NAMALWA (cell line): Measurements from ENCODE around the gene ARFGAP2.
"Not testable (repeated sequence)": the region's sequence is repeated elsewhere in the genome, so short reads cannot be mapped to it uniquely, and the experiment has no call there.

Experiments used
- DNase-seq: peaks from one replicate; pipeline ENCODE4 v3.0.0-alpha.2; 2015; ENCODE audit warnings: low spot score

Gene ARFGAP2

DNA sequence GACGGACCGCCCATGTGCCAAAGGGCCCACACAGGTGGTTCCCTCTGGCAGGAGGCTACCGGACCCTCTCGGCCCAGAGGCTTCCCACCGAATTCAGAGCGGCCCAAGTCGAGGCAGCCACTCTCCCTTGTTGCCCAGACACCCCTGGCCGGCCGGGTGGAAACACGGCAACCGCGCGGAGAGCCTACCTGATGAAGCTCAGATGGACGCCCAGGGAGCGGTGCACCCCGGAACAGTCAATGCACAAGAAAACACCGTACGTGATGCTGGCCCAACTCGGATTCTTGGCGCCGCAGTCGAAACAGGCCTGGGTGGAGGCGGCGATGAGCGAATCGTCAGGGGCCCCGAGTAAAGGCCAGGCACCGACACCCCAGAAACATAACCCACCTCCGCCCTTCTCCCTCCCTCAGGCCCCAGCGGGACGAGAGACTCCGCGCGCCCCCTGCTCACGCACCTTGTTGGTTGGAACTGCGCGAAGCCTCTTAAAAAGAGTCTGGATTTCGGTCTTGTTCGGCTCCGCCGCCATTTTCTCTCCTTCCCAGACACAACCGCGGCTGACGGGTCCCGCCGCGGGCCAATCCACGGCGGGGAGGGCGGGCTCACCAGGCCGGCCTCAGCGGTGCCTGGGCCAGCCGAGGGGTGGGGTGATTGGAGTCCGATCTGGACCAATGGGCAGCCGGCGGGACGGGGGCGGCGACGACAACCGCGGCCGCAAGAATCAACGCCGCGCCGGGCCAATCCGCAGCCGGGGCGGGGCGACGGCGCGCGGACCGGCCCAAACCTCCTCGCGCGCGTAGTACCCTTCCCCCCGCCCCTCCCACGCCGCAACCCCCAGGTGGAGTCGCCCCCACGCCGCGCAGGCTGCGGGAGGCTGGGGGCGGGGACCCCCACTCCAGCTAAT lies at the start of gene ARFGAP2:
Gene ARFGAP2 (minus strand): TSS at position 552 of the 901 bp plus-strand sequence. CDS start 26 bp downstream, at position 526.
- DNase-seq = peak; percentile 95

- DNase-seq = no peak
Measured at GRCh38 chr11:47225552-47226400, 49.1 kb upstream of the ARFGAP2 start.

- no peak for DNase-seq
Measured at GRCh38 chr11:47222696-47223095, 46.0 kb upstream of the ARFGAP2 start.

GRCh38 chr11:47220401-47220821 lies 43.7 kb upstream of the ARFGAP2 start:
- DNase-seq = no peak

GRCh38 chr11:47216121-47216798 lies 39.6 kb upstream of the ARFGAP2 start:
- DNase-seq = peak; percentile 69

- DNase-seq = peak; percentile 51
Measured at GRCh38 chr11:47215366-47215910, 38.8 kb upstream of the ARFGAP2 start.

DNA sequence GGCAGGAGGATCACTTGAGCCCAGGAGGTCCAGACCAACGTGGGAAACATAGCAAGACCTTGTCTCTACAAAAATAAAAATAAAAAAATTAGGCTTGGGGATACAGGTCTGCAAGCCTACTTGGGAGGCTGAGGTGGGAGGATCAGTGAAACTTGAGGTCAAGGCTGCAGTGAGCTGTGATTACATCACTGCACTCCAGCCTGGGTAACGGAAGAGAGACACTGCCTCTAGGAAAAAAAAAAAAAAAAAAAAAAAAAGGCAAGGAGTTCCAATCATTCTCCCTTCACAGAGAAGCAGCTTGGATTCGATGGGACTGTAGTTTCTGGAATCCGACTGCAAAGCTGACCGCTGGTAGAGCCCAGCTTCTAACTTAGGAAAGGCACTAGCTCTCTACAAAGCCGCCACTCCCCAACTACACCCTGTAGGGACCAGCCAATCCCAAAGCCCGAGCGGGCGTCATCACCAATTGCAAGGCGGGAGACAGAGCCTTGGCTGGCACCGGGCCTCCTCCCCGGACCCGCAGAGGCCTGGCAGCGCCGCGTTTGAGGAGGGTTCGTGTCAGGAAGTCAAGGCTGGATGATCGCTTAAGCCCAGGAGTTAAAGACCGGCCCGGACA lies 37.4 kb upstream of the ARFGAP2 start:
- peak; percentile 92 for DNase-seq

DNA sequence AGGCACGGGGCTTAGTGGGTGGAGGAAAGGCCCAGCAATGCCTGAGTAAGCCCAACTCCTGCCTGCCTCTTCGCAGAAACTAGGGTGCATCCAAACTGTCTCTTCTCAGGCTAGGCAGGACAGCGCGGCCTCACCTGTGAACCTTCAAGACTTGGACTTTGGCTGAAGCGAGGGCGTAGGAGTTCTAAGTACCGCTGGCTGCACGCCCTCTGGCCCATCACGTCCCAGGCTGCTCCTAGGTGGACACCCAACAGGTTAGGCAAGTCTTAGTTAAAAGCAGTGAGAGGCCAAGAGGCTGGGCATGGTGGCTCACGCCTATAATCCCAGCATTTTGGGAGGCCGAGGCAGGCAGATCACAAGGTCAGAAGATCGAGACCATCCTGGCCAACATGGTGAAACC lies 36.3 kb upstream of the ARFGAP2 start:
- DNase-seq = no peak

- DNase-seq = no peak
Measured at GRCh38 chr11:47208628-47209027, 31.9 kb upstream of the ARFGAP2 start.

GRCh38 chr11:47208008-47208552 lies 31.4 kb upstream of the ARFGAP2 start:
- not testable (repeated sequence) for DNase-seq

DNA sequence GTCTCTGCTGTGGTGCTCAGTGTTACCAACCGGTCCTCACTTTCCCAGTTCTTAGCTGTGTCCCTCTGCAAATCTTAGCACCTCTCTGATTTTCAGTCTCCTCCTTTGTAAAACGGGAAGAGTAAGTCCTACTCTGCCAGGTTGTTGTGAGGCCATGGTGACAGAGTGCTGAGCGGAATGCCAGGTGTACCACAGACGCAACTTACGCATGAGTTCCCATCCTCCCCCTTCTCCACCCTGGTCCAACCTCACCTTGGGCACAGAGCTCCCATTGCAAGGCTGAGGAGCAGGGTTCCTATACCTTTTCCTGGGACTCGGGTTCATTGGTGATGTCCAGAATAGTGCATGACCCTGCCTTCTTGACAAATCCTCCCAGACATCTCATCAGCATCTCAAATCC lies 30.8 kb upstream of the ARFGAP2 start:
- DNase-seq = no peak

DNA sequence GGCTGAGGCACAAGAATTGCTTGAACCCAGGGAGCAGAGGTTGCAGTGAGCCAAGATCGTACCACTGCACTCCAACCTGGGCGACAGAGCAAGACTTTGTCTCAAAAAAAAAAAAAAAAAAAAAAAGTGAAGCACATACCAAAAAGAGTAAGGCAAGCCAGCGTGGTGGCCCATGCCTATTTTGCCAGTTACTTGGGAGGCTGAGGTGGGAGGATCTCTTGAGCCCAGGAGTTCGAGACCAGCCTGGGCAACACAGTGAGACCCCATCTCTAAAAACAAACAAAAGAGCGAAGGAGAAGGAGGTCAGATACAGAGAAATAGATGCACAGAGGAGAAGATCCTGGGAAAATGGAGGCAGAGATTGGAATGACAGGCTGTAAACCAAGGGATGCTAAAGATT lies 29.9 kb upstream of the ARFGAP2 start:
- not testable (repeated sequence) for DNase-seq

DNA sequence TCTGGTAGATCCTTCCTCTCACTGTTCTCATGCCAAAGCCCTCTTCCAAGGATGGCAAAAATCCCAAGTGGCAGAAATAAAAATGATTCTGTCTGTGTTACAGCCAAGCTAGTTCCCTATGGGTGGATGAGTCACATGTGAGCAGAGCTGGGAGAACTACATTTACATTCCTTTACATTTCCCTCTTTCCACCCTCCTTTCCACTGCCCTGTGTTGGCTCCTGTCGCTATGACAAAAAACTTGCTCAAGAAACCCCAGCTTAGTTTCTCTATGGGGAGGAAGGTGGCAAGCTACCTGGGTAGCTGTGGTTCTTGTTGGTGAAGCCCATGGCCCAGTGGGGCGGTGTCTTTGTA lies 27.9 kb upstream of the ARFGAP2 start:
- no peak for DNase-seq

GRCh38 chr11:47202576-47202975 lies 25.9 kb upstream of the ARFGAP2 start:
- no peak for DNase-seq

DNA sequence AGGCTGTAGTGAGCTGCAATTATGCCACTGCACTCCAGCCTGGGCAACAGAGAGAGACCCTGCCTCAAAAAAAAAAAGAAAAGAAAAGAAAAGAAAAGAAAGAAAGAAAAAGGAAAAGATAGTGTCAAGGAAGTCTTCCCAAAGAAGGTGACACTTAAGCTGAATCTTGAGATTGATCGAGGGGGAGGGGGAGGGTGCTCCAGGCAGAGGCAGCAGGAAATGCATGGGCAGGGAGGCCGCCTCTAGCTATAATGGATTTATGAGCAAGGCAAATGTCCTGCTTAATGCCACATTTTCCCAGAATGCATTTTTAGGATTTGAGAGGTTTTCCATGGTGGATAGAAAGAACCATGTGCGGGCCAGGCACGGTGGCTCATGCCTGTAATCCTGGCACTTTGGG lies 24.3 kb upstream of the ARFGAP2 start:
- DNase-seq = no peak

- DNase-seq = not testable (repeated sequence)
Measured at GRCh38 chr11:47198161-47198560, 21.5 kb upstream of the ARFGAP2 start.

GRCh38 chr11:47192111-47192510 lies 15.4 kb upstream of the ARFGAP2 start:
- DNase-seq = no peak

- not testable (repeated sequence) for DNase-seq
Measured at GRCh38 chr11:47191137-47191536, 14.5 kb upstream of the ARFGAP2 start.

GRCh38 chr11:47189100-47189834 lies 12.6 kb upstream of the ARFGAP2 start:
- DNase-seq = no peak

DNA sequence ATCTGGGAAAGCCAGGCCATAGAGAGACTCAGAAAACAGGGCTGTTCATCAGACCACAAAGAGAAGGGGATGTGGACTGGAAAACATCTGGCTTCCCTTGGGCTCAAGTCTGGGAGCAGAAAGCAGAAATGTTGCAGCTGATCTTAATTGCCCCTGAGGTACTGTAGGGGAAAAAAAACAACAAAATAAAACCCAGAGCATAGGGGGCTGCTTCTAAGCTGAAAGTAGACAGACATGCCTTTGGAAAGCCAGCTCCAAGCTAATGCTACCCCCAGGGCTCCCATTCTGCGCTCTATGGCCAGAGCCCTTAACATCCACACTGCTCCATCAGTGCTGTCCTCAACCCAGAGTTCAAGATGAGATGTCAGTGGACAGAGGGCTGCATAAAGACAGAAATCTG lies 11.6 kb upstream of the ARFGAP2 start:
- no peak for DNase-seq

DNA sequence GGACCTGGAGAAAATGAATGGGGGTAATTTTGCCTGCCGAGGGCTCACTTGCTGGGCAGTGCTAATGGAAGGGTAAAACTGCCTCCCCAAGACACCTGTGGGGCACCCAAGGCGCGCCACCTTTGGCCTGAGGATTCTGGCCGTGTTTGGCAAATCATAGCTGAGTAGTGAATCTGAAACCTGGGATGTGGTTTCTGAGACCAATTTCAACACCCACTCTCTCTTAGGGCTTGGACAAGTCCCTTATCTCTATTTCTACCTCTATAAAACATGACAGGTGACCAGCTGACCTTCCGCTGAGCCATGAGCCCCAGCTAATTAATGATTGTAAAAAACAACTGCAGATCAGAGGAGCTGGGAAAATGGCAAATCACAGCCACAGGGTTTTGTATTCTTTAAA lies 11.0 kb upstream of the ARFGAP2 start:
- DNase-seq = no peak
